ENCODE results near the gene TMEM30A.

The TMEM30A gene

DNA sequence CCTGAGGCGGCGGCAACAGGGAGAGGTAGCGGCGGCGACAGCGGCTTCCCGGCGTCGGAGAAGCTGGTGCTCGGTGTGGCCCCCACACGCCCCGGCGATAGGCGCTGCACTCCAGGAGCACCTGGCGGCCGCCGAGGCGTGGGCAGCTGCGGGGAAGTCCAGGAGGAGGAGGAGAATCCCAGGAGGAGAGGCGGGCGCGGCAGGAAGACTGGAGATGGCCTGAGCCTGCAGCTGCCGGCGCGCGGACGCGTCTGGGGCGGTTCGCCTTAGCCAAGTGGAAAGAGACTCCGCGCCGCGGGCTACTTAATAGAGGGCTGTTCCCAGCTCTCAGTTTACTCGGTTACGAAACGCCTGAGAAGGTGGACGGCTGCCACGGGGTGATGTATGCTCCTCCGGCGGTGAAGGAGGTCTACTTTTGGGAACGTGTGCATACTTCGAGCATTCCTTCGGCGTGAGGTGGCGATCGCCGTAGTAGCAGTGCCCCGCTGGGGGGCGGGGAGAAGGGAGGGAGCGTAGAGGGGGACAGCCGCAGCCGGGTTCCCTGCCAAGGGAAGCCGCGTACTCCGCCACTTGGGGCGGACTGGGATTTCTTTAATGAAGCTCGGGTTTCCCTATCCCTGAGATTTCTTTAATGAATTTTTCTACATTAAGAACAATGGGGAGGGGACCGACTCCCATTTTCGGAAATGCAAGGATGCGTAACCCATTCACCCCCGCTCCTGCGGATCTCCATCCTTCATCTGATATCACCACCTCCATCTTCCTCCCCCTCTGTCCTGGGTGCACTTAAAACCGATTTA is 78.6 kb downstream of the TMEM30A start, which contains the start of gene COL12A1:
COL12A1 (minus strand) TSS at position 278 of the 800 bp plus-strand sequence. CDS start 3,261 bp downstream, outside the sequence.
- H3K56ac ChIP-seq (ENCODE audit: low read length): peak within 1 kb of the TSS; percentile 44
- no peak within 1 kb of the TSS for H4K8ac ChIP-seq (ENCODE audit: low read depth, low read length)
- peak within 1 kb of the TSS; percentile 5 for H3K9ac ChIP-seq (ENCODE audit: low read length)
- H3K36me3 ChIP-seq (ENCODE audit: control insufficient read depth, insufficient read depth, low read length): no peaks in the 10 kb centered on the region
- H3K18ac ChIP-seq (ENCODE audit: low read length): no peak within 1 kb of the TSS
- H3K79me1 ChIP-seq (ENCODE audit: low read length): no peaks in the 10 kb centered on the region
- H3K27me3 ChIP-seq (ENCODE audit: insufficient read depth, low read length, poor library complexity): peaks cover 46% of the 10 kb centered on the region
- peak within 1 kb of the TSS; percentile 48 for H3K4me3 ChIP-seq (ENCODE audit: low read length)
- DNase-seq: peak; percentile 82
- no peak within 1 kb of the TSS for H3K4ac ChIP-seq (ENCODE audit: low read depth, low read length)
- H3K4me2 ChIP-seq (ENCODE audit: low read length): peak within 1 kb of the TSS; percentile 71
- H2AK5ac ChIP-seq (ENCODE audit: low read length): no peak within 1 kb of the TSS
- no peak within 1 kb of the TSS for H2BK120ac ChIP-seq (ENCODE audit: low read depth, low read length)
- no peak within 1 kb of the TSS for H2BK15ac ChIP-seq (replicated peaks; ENCODE audit: low read depth)
- H3K79me2 ChIP-seq (ENCODE audit: control insufficient read depth, insufficient read depth, low read length): no peaks in the 10 kb centered on the region
- no peak within 1 kb of the TSS for H2BK5ac ChIP-seq (ENCODE audit: low read length)
- H3K4me1 ChIP-seq (ENCODE audit: control insufficient read depth, low read depth, low read length): no peaks in the 10 kb centered on the region
- no peak within 1 kb of the TSS for H3K23ac ChIP-seq (ENCODE audit: low read length)
- H3K27ac ChIP-seq (ENCODE audit: low read depth, low read length): no peak within 1 kb of the TSS
- H4K5ac ChIP-seq (ENCODE audit: low read length): no peak within 1 kb of the TSS
- WGBS (ENCODE audit: extremely low coverage, insufficient coverage, low lambda C conversion rate): no CpG with 5 or more reads among the region's 64 CpGs

DNA sequence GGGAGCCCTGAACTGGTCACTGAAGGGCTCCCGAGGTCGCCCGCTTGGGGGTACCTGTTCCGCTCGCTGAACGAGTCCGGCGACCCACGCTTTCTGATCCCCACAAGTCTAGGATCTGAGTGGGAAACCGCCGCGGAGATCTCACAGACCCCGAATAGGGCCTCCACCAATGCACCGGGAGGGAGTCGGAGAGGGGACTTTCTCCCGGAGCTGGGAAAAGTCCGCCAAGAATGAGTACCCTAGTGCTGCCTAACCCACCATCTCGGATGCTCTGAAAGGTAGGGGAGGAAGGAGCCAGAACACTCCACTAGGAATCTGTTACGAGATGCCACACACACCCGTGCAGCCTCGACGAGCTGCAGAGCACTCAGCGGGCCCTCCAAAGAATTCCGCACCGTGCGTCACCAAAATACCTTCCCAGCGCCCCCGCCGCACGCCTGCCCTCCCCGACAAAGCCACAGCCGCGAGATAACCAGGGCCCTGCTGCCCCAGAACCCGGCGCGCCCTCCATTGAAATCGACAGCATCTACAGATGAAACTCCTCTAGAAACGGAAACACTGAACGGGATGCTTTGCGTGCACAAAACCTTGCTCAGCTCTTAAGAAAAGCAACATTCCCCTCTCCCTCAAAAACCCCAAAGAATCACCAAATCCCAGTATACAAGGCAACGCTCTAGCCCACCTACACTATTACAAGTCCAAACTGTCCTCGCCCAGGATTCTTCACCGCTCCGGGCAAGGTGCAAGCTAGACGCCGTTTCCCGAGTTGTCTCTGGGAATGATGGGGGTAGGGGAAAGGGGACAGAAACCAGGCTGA is 79.4 kb downstream of the TMEM30A start:
- no peaks in the 10 kb centered on the region for H3K36me3 ChIP-seq (ENCODE audit: control insufficient read depth, insufficient read depth, low read length)
- DNase-seq: peak; percentile 67
- no peak overlapping the region for H3K23ac ChIP-seq (ENCODE audit: low read length)
- H3K27me3 ChIP-seq (ENCODE audit: insufficient read depth, low read length, poor library complexity): peaks cover 46% of the 10 kb centered on the region
- H3K27ac ChIP-seq (ENCODE audit: low read depth, low read length): no peak overlapping the region
- no peak overlapping the region for H3K4me3 ChIP-seq (ENCODE audit: low read length)
- no peaks in the 10 kb centered on the region for H3K79me1 ChIP-seq (ENCODE audit: low read length)
- no peaks in the 10 kb centered on the region for H3K4me1 ChIP-seq (ENCODE audit: control insufficient read depth, low read depth, low read length)
- no peak overlapping the region for H4K8ac ChIP-seq (ENCODE audit: low read depth, low read length)
- H2BK120ac ChIP-seq (ENCODE audit: low read depth, low read length): no peak overlapping the region
- H3K18ac ChIP-seq (ENCODE audit: low read length): no peak overlapping the region
- peak overlapping the region; percentile 71 for H3K4me2 ChIP-seq (ENCODE audit: low read length)
- no peak overlapping the region for H4K5ac ChIP-seq (ENCODE audit: low read length)
- no peaks in the 10 kb centered on the region for H3K79me2 ChIP-seq (ENCODE audit: control insufficient read depth, insufficient read depth, low read length)
- H2BK5ac ChIP-seq (ENCODE audit: low read length): no peak overlapping the region
- no peak overlapping the region for H2BK15ac ChIP-seq (replicated peaks; ENCODE audit: low read depth)
- H3K9ac ChIP-seq (ENCODE audit: low read length): no peak overlapping the region
- H3K56ac ChIP-seq (ENCODE audit: low read length): peak overlapping the region; percentile 44
- no peak overlapping the region for H2AK5ac ChIP-seq (ENCODE audit: low read length)
- no CpG with 5 or more reads among the region's 47 CpGs for WGBS (ENCODE audit: extremely low coverage, insufficient coverage, low lambda C conversion rate)
- no peak overlapping the region for H3K4ac ChIP-seq (ENCODE audit: low read depth, low read length)

DNA sequence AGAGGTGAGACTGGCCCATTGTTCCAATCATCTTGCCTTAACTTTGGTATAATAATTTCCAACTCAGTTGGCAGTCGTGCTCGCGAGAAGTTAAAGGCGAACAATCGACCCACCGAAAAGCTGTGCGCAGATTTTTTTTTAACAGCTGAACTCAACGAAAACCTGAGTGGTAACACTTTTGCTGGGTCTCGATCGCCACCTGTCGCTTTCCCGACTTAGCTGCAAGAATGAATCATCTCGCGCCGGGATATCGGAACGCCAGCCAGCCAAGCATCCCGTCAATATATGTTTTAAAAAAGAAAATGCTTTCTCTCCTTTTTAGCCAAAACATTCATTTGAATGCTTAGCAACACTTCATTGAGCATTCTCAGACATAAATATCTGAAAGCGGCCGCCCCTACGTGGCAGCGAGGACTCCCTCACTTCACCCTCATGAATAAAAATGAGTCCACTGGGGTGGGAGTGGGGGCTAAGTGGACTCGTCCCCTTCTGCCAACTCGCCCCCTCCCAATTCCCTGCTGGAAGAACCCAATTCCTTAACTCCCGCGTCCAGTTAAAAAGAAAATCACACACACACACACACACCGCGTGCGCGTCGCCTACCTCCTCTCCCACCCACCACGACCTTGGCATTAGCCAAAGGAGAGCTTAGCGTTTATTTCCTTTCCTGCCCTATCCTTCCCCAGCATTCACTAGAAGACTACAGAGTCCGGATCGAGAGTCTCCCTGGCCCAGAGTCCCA is 80.2 kb downstream of the TMEM30A start:
- no peak overlapping the region for H2BK15ac ChIP-seq (replicated peaks; ENCODE audit: low read depth)
- H3K36me3 ChIP-seq (ENCODE audit: control insufficient read depth, insufficient read depth, low read length): no peaks in the 10 kb centered on the region
- H3K18ac ChIP-seq (ENCODE audit: low read length): no peak overlapping the region
- peaks cover 46% of the 10 kb centered on the region for H3K27me3 ChIP-seq (ENCODE audit: insufficient read depth, low read length, poor library complexity)
- no peak overlapping the region for H4K8ac ChIP-seq (ENCODE audit: low read depth, low read length)
- no CpG with 5 or more reads among the region's 35 CpGs for WGBS (ENCODE audit: extremely low coverage, insufficient coverage, low lambda C conversion rate)
- no peak overlapping the region for H3K9ac ChIP-seq (ENCODE audit: low read length)
- no peak overlapping the region for H3K56ac ChIP-seq (ENCODE audit: low read length)
- DNase-seq: peak; percentile 85
- no peak overlapping the region for H3K4me3 ChIP-seq (ENCODE audit: low read length)
- no peak overlapping the region for H3K27ac ChIP-seq (ENCODE audit: low read depth, low read length)
- no peaks in the 10 kb centered on the region for H3K79me2 ChIP-seq (ENCODE audit: control insufficient read depth, insufficient read depth, low read length)
- H2BK120ac ChIP-seq (ENCODE audit: low read depth, low read length): no peak overlapping the region
- H2BK5ac ChIP-seq (ENCODE audit: low read length): no peak overlapping the region
- H3K79me1 ChIP-seq (ENCODE audit: low read length): no peaks in the 10 kb centered on the region
- no peak overlapping the region for H2AK5ac ChIP-seq (ENCODE audit: low read length)
- H3K23ac ChIP-seq (ENCODE audit: low read length): no peak overlapping the region
- H3K4me2 ChIP-seq (ENCODE audit: low read length): peak overlapping the region; percentile 71
- H3K4ac ChIP-seq (ENCODE audit: low read depth, low read length): no peak overlapping the region
- H3K4me1 ChIP-seq (ENCODE audit: control insufficient read depth, low read depth, low read length): no peaks in the 10 kb centered on the region
- H4K5ac ChIP-seq (ENCODE audit: low read length): no peak overlapping the region

DNA sequence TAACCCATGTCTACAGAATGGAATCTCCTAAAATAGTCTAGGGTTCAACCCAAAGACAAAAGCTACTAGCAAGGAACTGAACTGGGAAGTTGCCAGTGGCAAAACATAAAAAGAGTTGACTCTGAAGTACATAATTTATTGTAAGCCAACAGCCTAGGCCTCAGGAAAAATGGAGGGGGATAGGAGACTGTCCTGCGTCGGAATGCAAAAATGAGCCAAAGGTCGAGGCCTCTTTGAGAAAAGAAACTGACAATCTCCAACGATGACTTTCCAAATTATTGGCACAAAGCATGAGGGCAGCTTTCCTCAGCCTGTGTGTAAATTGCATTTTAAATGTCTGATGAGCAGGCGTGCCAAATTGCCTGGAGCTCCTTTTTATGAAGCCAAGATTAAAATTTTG is 80.9 kb downstream of the TMEM30A start:
- no peaks in the 10 kb centered on the region for H3K79me1 ChIP-seq (ENCODE audit: low read length)
- H3K9ac ChIP-seq (ENCODE audit: low read length): no peak overlapping the region
- H4K8ac ChIP-seq (ENCODE audit: low read depth, low read length): no peak overlapping the region
- no peak overlapping the region for H2AK5ac ChIP-seq (ENCODE audit: low read length)
- H3K56ac ChIP-seq (ENCODE audit: low read length): no peak overlapping the region
- WGBS (ENCODE audit: extremely low coverage, insufficient coverage, low lambda C conversion rate): no CpG with 5 or more reads among the region's 5 CpGs
- H3K36me3 ChIP-seq (ENCODE audit: control insufficient read depth, insufficient read depth, low read length): no peaks in the 10 kb centered on the region
- H3K4me2 ChIP-seq (ENCODE audit: low read length): no peak overlapping the region
- H3K4ac ChIP-seq (ENCODE audit: low read depth, low read length): no peak overlapping the region
- no peaks in the 10 kb centered on the region for H3K79me2 ChIP-seq (ENCODE audit: control insufficient read depth, insufficient read depth, low read length)
- H3K18ac ChIP-seq (ENCODE audit: low read length): no peak overlapping the region
- DNase-seq: no peak
- H2BK5ac ChIP-seq (ENCODE audit: low read length): no peak overlapping the region
- H3K4me1 ChIP-seq (ENCODE audit: control insufficient read depth, low read depth, low read length): no peaks in the 10 kb centered on the region
- H3K4me3 ChIP-seq (ENCODE audit: low read length): no peak overlapping the region
- H3K23ac ChIP-seq (ENCODE audit: low read length): no peak overlapping the region
- no peak overlapping the region for H2BK15ac ChIP-seq (replicated peaks; ENCODE audit: low read depth)
- H4K5ac ChIP-seq (ENCODE audit: low read length): no peak overlapping the region
- H3K27me3 ChIP-seq (ENCODE audit: insufficient read depth, low read length, poor library complexity): peaks cover 46% of the 10 kb centered on the region
- H2BK120ac ChIP-seq (ENCODE audit: low read depth, low read length): no peak overlapping the region
- no peak overlapping the region for H3K27ac ChIP-seq (ENCODE audit: low read depth, low read length)
